KMS-11 (cell line): ENCODE results near the gene TCF7L1.

Experiments
- H2AFZ ChIP-seq: fragments of 200-600 bp; sonication (generic); 2 replicates; pipeline ENCODE4 v1.6.1; 2016; ENCODE audit warnings: antibody characterized with exemption, mixed run types, low read depth
- H3K27ac ChIP-seq: fragments of 200-600 bp; sonication (generic); 2 replicates; pipeline ENCODE4 v1.6.1; 2016; ENCODE audit warnings: mild to moderate bottlenecking, mixed run types
- H3K27me3 ChIP-seq: fragments of 200-600 bp; sonication (generic); 2 replicates; pipeline ENCODE4 v1.6.1; 2017; ENCODE audit warnings: mild to moderate bottlenecking, low read depth, mixed run types, moderate library complexity; ENCODE audit not compliant: insufficient read depth
- H3K36me3 ChIP-seq: fragments of 200-600 bp; sonication (generic); 2 replicates; pipeline ENCODE4 v1.6.1; 2017; ENCODE audit warnings: mild to moderate bottlenecking, mixed run types; ENCODE audit not compliant: insufficient read depth
- H3K4me1 ChIP-seq: fragments of 200-600 bp; sonication (generic); 2 replicates; pipeline ENCODE4 v1.6.1; 2016; ENCODE audit warnings: mild to moderate bottlenecking, low read depth, mixed run types; ENCODE audit not compliant: poor library complexity, severe bottlenecking
- H3K4me2 ChIP-seq: fragments of 200-600 bp; sonication (generic); 2 replicates; pipeline ENCODE4 v1.7.0; 2016; ENCODE audit warnings: mild to moderate bottlenecking, mixed run types
- H3K4me3 ChIP-seq: fragments of 200-600 bp; sonication (generic); IDR thresholded peaks from 2 replicates; pipeline ENCODE4 v1.6.1; 2017; ENCODE audit warnings: low read depth, low read length, mixed read lengths; ENCODE audit not compliant: insufficient read depth
- H3K79me2 ChIP-seq: fragments of 200-600 bp; sonication (generic); 2 replicates; pipeline ENCODE4 v1.6.1; 2016; ENCODE audit warnings: low read depth, mixed run types; ENCODE audit not compliant: insufficient read depth
- H3K9ac ChIP-seq: fragments of 200-600 bp; sonication (generic); 2 replicates; pipeline ENCODE4 v1.6.1; 2016; ENCODE audit warnings: mild to moderate bottlenecking, mixed run types
- H4K20me1 ChIP-seq: fragments of 200-600 bp; sonication (generic); 2 replicates; pipeline ENCODE4 v1.6.1; 2016; ENCODE audit warnings: mild to moderate bottlenecking, mixed run types; ENCODE audit not compliant: insufficient read depth
- CTCF ChIP-seq: fragments of 200-600 bp; sonication (generic); conservative IDR thresholded peaks from 2 replicates; pipeline ENCODE4 v1.6.1; 2017; ENCODE audit warnings: low read depth, mild to moderate bottlenecking, antibody characterized with exemption, low read length, moderate library complexity, mixed read lengths

TCF7L1 gene

GRCh38 chr2:85221067-85221691 is 88.0 kb downstream of the TCF7L1 start:
- H3K4me1 ChIP-seq, result peaks cover 18% of the 10 kb centered on the region
- no peaks in the 10 kb centered on the region for H3K36me3 ChIP-seq
- no peak overlapping the region for H3K4me3 ChIP-seq
- H3K27me3 ChIP-seq, result peaks cover 21% of the 10 kb centered on the region
- no peak for TF ChIP-seq CTCF
- H2AFZ ChIP-seq, result no peak overlapping the region
- H3K27ac ChIP-seq, result no peak overlapping the region
- H3K9ac ChIP-seq, result no peak overlapping the region
- H3K4me2 ChIP-seq, result no peak overlapping the region
- no peaks in the 10 kb centered on the region for H4K20me1 ChIP-seq
- no peaks in the 10 kb centered on the region for H3K79me2 ChIP-seq

DNA sequence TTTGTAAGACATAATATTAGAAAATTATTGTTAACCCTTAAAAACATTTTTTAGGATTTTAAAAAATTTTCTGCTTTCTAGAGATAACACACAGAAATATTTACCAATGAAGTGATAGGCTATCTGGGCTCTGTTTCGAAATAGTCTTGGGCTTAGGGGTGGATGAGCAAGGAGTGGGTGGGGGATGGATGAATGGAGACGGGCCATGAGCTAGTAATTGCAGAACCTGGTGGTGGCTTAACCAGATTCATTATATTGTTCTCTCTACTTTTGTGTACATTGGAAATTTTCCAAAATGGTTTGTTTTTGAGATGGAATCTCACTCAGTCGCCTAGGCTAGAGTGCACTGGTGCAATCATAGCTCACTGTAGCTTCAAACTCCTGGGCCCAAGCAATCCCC is 89.6 kb downstream of the TCF7L1 start:
- H3K79me2 ChIP-seq, result no peaks in the 10 kb centered on the region

GRCh38 chr2:85226783-85227182 is 93.6 kb downstream of the TCF7L1 start:
- Histone ChIP-seq H3K9ac (no peak overlapping the region), H4K20me1 (no peaks in the 10 kb centered on the region), H3K27ac (no peak overlapping the region), H3K4me3 (no peak overlapping the region), H2AFZ (no peak overlapping the region), H3K79me2 (no peaks in the 10 kb centered on the region), H3K27me3 (no peaks in the 10 kb centered on the region; the same call in 1 of the 2 replicates), H3K4me1 (no peaks in the 10 kb centered on the region), H3K4me2 (no peak overlapping the region), H3K36me3 (no peaks in the 10 kb centered on the region)
- TF ChIP-seq CTCF, result no peak

More for the DNA sequence above, 89.6 kb downstream of the TCF7L1 start:
- H4K20me1 ChIP-seq, result no peaks in the 10 kb centered on the region
- TF ChIP-seq CTCF, result no peak
- H3K36me3 ChIP-seq, result no peaks in the 10 kb centered on the region
- H3K4me3 ChIP-seq, result no peak overlapping the region
- peaks cover 12% of the 10 kb centered on the region for H3K27me3 ChIP-seq
- no peak overlapping the region for H3K9ac ChIP-seq
- H3K4me2 ChIP-seq, result no peak overlapping the region
- no peak overlapping the region for H2AFZ ChIP-seq
- no peak overlapping the region for H3K27ac ChIP-seq
- peaks cover 2% of the 10 kb centered on the region for H3K4me1 ChIP-seq

- Histone ChIP-seq H3K27me3 (no peaks in the 10 kb centered on the region), H3K4me3 (no peak overlapping the region)
Observed at GRCh38 chr2:85230679-85231467, 97.7 kb downstream of the TCF7L1 start.

More at GRCh38 chr2:85230679-85231467, 97.7 kb downstream of the TCF7L1 start:
- Histone ChIP-seq H3K4me1 (no peaks in the 10 kb centered on the region), H3K27ac (no peak overlapping the region), H3K36me3 (no peaks in the 10 kb centered on the region), H2AFZ (no peak overlapping the region), H3K79me2 (no peaks in the 10 kb centered on the region), H4K20me1 (no peaks in the 10 kb centered on the region), H3K4me2 (no peak overlapping the region), H3K9ac (no peak overlapping the region)
- 0 out of 2 replicates have a peak, but pooled peaks have one; percentile 15 for TF ChIP-seq CTCF
